Activated T-cell treated with anti-CD3 and anti-CD28 coated beads, Interleukin-2, amount 50 U/mL, for 1 hour (primary cell): Measurements from ENCODE around the gene SLIT1.

Experiments
- DNase-seq: peaks from one replicate; pipeline ENCODE4 v3.0.0-alpha.2; 2020

The SLIT1 gene

GRCh38 chr10:97169911-97170693, 15.7 kb downstream of the SLIT1 start:
- DNase-seq: no peak

- no peak for DNase-seq
Measured at GRCh38 chr10:97169063-97169462, 16.7 kb downstream of the SLIT1 start.

GRCh38 chr10:97168645-97169044, 17.1 kb downstream of the SLIT1 start:
- DNase-seq: no peak

- DNase-seq: no peak
Measured at GRCh38 chr10:97165499-97165898, 20.3 kb downstream of the SLIT1 start.

GRCh38 chr10:97163781-97164501, 21.8 kb downstream of the SLIT1 start:
- no peak for DNase-seq

- DNase-seq: no peak
Measured at GRCh38 chr10:97163181-97163580, 22.6 kb downstream of the SLIT1 start.

- DNase-seq: no peak
Measured at GRCh38 chr10:97159646-97160305, 26.0 kb downstream of the SLIT1 start.

GRCh38 chr10:97157578-97158095, 28.1 kb downstream of the SLIT1 start:
- DNase-seq: no peak

GRCh38 chr10:97154781-97155180, 31.0 kb downstream of the SLIT1 start:
- DNase-seq: no peak

GRCh38 chr10:97154162-97154561, 31.6 kb downstream of the SLIT1 start:
- no peak for DNase-seq

GRCh38 chr10:97153270-97153850, 32.4 kb downstream of the SLIT1 start:
- DNase-seq: no peak

GRCh38 chr10:97151307-97151914, 34.3 kb downstream of the SLIT1 start:
- no peak for DNase-seq

GRCh38 chr10:97150616-97151015, 35.1 kb downstream of the SLIT1 start:
- no peak for DNase-seq

GRCh38 chr10:97150013-97150595, 35.7 kb downstream of the SLIT1 start:
- no peak for DNase-seq

GRCh38 chr10:97149079-97149531, 36.7 kb downstream of the SLIT1 start:
- DNase-seq: no peak

GRCh38 chr10:97144297-97144696, 41.5 kb downstream of the SLIT1 start:
- DNase-seq: no peak

- no peak for DNase-seq
Measured at GRCh38 chr10:97142834-97143233, 42.9 kb downstream of the SLIT1 start.

GRCh38 chr10:97140902-97141745, 44.6 kb downstream of the SLIT1 start:
- no peak for DNase-seq

- no peak for DNase-seq
Measured at GRCh38 chr10:97140049-97140846, 45.5 kb downstream of the SLIT1 start.

- no peak for DNase-seq
Measured at GRCh38 chr10:97139651-97140048, 46.1 kb downstream of the SLIT1 start.
